Dermis microvascular lymphatic vessel endothelial cell (primary cell): ENCODE data around the gene GTPBP2. TPM values are rescaled to one million over a fixed set of nuclear protein-coding genes. Genes with fewer than 3 reads are reported as not detected.
A peak's percentile ranks its signal among the peaks of the same experiment; 100 is the strongest.

Source experiments
- DNase-seq, 2 donors: peaks; one replicate each; pipeline versions ENCODE4 v3.0.0 to v3.0.0-alpha.2; 2010; ENCODE audit warnings: low read depth in 2 of 2
- total RNA-seq: library from RNA; depleted of rRNA; stranded (reverse); fragments of >200 nt; gene quantifications from 2 replicates; pipeline ENCODE4 v1.2.1, GENCODE V29; 2014

The GTPBP2 gene
- total RNA-seq, 1 donor from 2014 or later, result 30.4 TPM

DNA sequence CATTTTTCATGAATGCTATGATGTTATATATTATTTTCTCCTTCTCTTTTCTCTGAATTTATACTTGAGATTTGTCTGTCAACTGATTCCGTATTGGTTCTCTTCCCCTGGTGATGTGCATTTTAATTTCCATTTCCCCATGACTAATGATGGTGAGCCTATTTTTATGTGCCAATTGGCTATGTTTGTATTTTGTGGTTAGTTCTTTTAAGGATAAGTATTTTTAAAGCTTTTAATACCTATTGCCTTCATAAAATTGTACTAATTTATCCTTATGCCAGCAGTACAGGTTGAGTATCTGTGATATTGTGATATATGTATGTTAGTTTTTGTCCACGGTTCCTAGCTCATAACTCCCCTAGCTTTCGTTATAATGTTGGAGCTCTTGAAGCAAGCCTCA is 50.3 kb downstream of the GTPBP2 start:
- no peak for DNase-seq

DNA sequence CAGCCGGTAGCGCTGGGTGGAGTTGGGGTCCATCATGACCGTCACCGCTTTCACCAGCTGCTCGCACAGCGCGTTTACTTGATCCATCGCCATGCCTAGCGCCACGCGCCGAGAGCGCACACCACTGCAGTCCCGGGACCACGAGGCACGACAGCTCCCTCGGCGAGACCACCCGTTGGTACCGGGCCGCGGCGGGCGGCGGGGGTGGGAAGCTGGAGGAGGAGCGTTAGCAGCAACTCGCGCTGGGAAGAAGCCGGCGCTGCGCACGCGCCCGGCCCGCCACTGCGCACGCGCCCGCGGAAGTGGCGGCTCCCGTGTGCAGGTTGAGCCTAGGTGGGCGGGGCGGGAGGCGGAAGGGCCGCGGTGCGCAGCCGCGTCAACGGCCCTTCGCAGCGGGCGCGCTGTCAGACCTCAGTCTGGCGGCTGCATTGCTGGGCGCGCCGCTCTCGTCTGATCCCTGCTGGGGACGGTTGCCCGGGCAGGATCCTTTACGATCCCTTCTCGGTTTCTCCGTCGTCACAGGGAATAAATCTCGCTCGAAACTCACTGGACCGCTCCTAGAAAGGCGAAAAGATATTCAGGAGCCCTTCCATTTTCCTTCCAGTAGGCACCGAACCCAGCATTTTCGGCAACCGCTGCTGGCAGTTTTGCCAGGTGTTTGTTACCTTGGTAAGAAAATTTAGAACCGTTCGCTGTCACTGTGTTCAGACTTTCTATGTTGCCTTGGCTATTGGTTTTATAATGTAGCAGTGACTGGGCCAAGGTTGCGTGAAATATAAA is 53.1 kb downstream of the GTPBP2 start, which contains the start of the genes POLH and XPO5:
Gene POLH (plus strand): TSS at position 414 of the 780 bp plus-strand sequence. CDS start 6,135 bp downstream, outside the sequence.
Gene XPO5 (minus strand): TSS at position 267 of the 780 bp plus-strand sequence. CDS start 174 bp downstream, at position 93.
- peak; percentile 77 to 95 for DNase-seq

DNA sequence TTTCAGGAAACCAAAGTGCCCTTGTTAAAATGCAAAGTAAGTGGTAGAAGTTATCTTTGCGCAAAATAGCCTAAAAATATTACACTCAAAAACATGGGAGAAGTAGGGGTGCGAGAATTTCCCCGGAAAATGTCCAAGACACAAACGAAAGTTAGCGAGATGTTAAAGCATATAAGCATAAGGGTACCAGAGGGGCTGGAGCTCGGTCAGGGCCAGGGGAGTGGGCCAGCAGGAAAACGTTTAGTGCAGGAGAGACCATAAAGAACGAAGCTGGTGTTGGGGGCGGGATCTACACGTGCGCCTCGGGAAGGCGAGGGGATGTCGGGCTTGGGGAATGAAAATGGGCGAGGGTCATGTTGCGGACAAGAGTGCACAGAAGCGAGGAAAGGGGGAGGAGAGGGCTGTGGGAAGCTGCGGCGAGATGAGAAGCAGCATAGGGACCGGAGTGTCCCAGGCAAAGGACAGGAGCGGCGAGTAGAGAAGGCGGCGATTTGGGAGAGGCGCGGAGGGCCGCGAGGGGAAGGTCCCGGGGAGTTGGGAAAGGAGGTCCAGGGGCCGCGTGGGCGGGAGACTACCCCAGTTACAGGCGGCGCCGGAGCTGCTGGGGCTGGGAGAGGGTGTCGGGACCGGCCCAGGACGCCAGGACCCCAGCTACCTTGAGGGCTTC is 53.8 kb downstream of the GTPBP2 start:
- DNase-seq, result peak in 1 of 2 donors; percentile 45

GRCh38 chr6:43572015-43572414 is 57.0 kb downstream of the GTPBP2 start:
- no peak for DNase-seq

GRCh38 chr6:43570876-43571441 is 58.1 kb downstream of the GTPBP2 start:
- DNase-seq, result no peak

Other genes with a start within 250 kb of the GTPBP2 start
- 11.7 and 15.7 TPM in 2 replicates for gene ABCC10, start 201.7 kb downstream of the GTPBP2 start, total RNA-seq
- gene DLK2, start 173.7 kb downstream of the GTPBP2 start, total RNA-seq, result 0.39 and 0.76 TPM in 2 replicates
- gene TJAP1, start 151.7 kb downstream of the GTPBP2 start, total RNA-seq, result 7.3 and 9.0 TPM in 2 replicates
- gene LRRC73, start 118.9 kb downstream of the GTPBP2 start, total RNA-seq, result under 0.01 and 0.13 TPM in 2 replicates
- gene YIPF3, start 112.3 kb downstream of the GTPBP2 start, total RNA-seq, result 82.2 and 128 TPM in 2 replicates
- 31.1 and 31.7 TPM in 2 replicates for gene POLR1C, start 112.2 kb downstream of the GTPBP2 start, total RNA-seq
- gene XPO5, start 53.2 kb downstream of the GTPBP2 start, total RNA-seq, result 21.2 and 23.6 TPM in 2 replicates
- gene POLH, start 53.1 kb downstream of the GTPBP2 start, total RNA-seq, result 14.3 and 16.3 TPM in 2 replicates
- gene MAD2L1BP, start 6.6 kb upstream of the GTPBP2 start, total RNA-seq, result 14.8 and 23.3 TPM in 2 replicates
- 0.25 and 0.26 TPM in 2 replicates for gene RSPH9, start 15.8 kb upstream of the GTPBP2 start, total RNA-seq
- gene MRPS18A, start 58.5 kb upstream of the GTPBP2 start, total RNA-seq, result 41.6 and 44.5 TPM in 2 replicates
- gene VEGFA, start 140.9 kb upstream of the GTPBP2 start, total RNA-seq, result 4.5 and 6.7 TPM in 2 replicates